GM23248 (cell line): ENCODE measurements around the gene CFAP90. TPM values are rescaled to one million over a fixed set of nuclear protein-coding genes. Genes with fewer than 3 reads are reported as not detected.

Experiments
- DNase-seq: peaks from one replicate; pipeline ENCODE4 v3.0.0-alpha.2; 2015
- H2AFZ ChIP-seq: fragments of 200-600 bp; sonication (generic); 2 replicates; pipeline ENCODE4 v1.6.1; 2016; ENCODE audit warnings: antibody characterized with exemption
- H3F3A ChIP-seq: fragments of 200-600 bp; sonication (generic); 2 replicates; pipeline ENCODE4 v1.6.1; 2016; ENCODE audit warnings: mild to moderate bottlenecking, antibody characterized with exemption, mixed run types; ENCODE audit not compliant: insufficient read depth
- H3K27ac ChIP-seq: fragments of 200-600 bp; sonication (generic); 2 replicates; pipeline ENCODE4 v1.5.1; 2016; ENCODE audit warnings: mild to moderate bottlenecking
- H3K27me3 ChIP-seq: fragments of 200-600 bp; sonication (generic); replicated peaks from 2 replicates; pipeline ENCODE4 v1.6.1; 2016; ENCODE audit warnings: mild to moderate bottlenecking; ENCODE audit not compliant: insufficient read depth
- H3K36me3 ChIP-seq: fragments of 200-600 bp; sonication (generic); 2 replicates; pipeline ENCODE4 v1.6.1; 2016; ENCODE audit warnings: low read depth, mild to moderate bottlenecking
- H3K4me1 ChIP-seq: fragments of 200-600 bp; sonication (generic); 2 replicates; pipeline ENCODE4 v1.6.1; 2016; ENCODE audit warnings: mild to moderate bottlenecking; ENCODE audit not compliant: insufficient read depth
- H3K4me2 ChIP-seq: fragments of 200-600 bp; sonication (generic); one replicate; pipeline ENCODE4 v1.6.1; 2016; ENCODE audit warnings: mild to moderate bottlenecking; ENCODE audit not compliant: unreplicated experiment
- H3K4me3 ChIP-seq: fragments of 200-600 bp; sonication (generic); 2 replicates; pipeline ENCODE4 v1.5.1; 2016; ENCODE audit warnings: mild to moderate bottlenecking
- H3K79me2 ChIP-seq: fragments of 200-600 bp; sonication (generic); 2 replicates; pipeline ENCODE4 v1.6.1; 2016; ENCODE audit warnings: mild to moderate bottlenecking; ENCODE audit not compliant: insufficient read depth
- H3K9ac ChIP-seq: fragments of 200-600 bp; sonication (generic); 2 replicates; pipeline ENCODE4 v1.6.1; 2016; ENCODE audit warnings: mild to moderate bottlenecking
- H3K9me2 ChIP-seq: fragments of 200-600 bp; sonication (generic); 2 replicates; pipeline ENCODE4 v1.6.1; 2016; ENCODE audit warnings: mixed run types, mild to moderate bottlenecking, moderate library complexity; ENCODE audit not compliant: insufficient read depth
- H3K9me3 ChIP-seq: fragments of 200-600 bp; sonication (generic); one replicate; pipeline ENCODE4 v1.6.1; 2017; ENCODE audit warnings: low read depth
- H4K20me1 ChIP-seq: fragments of 200-600 bp; sonication (generic); 2 replicates; pipeline ENCODE4 v1.6.0; 2016; ENCODE audit not compliant: insufficient read depth
- EZH2 ChIP-seq: fragments of 200-600 bp; sonication (generic); IDR thresholded peaks from 2 replicates; pipeline ENCODE4 v1.6.1; 2018; ENCODE audit warnings: antibody characterized with exemption, mild to moderate bottlenecking; ENCODE audit not compliant: insufficient read depth, poor library complexity, severe bottlenecking
- EZH2phosphoT487 ChIP-seq: fragments of 200-600 bp; sonication (generic); IDR thresholded peaks from 2 replicates; pipeline ENCODE4 v1.6.1; 2018; ENCODE audit warnings: antibody characterized with exemption, moderate library complexity, mild to moderate bottlenecking, low read depth; ENCODE audit not compliant: insufficient read depth
- WGBS, 2 experiments: methylation state at CpG; one replicate each; pipeline ENCODE4 v1.1.6; 2015 to 2017; ENCODE audit warnings: low lambda C conversion rate in 2 of 2, low coverage in 1 of 2; ENCODE audit errors: missing lambda C conversion rate in 2 of 2; 5-methylcytosine and 5-hydroxymethylcytosine counted together
- in situ Hi-C: fragments of 300-500 bp; cut with MboI; formaldehyde crosslinking; loops from 2 replicates; pipeline ENCODE4 v1.15.0; 2020
- polyA plus RNA-seq: library from polyadenylated mRNA; unstranded; fragments of >200 nt; fragmentation: Nextera tagmentation; extraction: Ambion mirVana; gene quantifications from 2 replicates; pipeline ENCODE4 v1.2.1, GENCODE V29; 2016
- total RNA-seq: library from RNA; depleted of rRNA; stranded (reverse); fragments of >200 nt; shearing (Covaris generic); gene quantifications from 2 replicates; pipeline ENCODE4 v1.2.3, GENCODE V29; 2014

Gene CFAP90
- total and polyA plus RNA-seq, 2 experiments from 2014 or later: 0.19 to 0.32 TPM

DNA sequence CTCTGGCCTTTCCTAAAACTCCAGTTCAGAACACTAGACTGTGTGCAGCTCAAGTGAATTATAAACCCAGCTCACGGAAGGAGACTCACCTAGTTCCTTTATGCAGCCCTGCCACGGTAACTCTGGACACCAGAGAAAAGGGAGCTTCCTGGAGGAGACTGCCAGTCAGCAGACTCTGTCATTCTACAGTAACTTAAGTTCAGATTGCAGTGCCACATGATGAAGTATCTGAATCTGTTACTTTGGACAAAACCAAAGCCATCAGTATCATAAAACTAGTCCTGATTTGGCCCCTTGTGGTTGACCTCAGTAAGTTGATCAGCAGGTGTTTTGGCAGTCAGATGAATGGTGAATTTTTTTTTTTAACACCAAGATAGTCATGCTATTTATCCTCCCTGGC, 20.7 kb upstream of the CFAP90 start:
- no peaks in the 10 kb centered on the region for H3K9me2 ChIP-seq
- H3F3A ChIP-seq: peaks cover 11% of the 10 kb centered on the region
- WGBS, 2 experiments: 76 to 83% methylated on average over 2 of the region's 2 CpGs
- DNase-seq: no peak
- no peak overlapping the region for H3K27ac ChIP-seq
- no peaks in the 10 kb centered on the region for H3K9me3 ChIP-seq
- peaks cover 97% of the 10 kb centered on the region for H3K79me2 ChIP-seq
- H3K4me1 ChIP-seq: peaks cover 24% of the 10 kb centered on the region
- in situ Hi-C loops: no loop called here
- H4K20me1 ChIP-seq: 0 out of 2 replicates have a peak, but pooled peaks cover 4% of the 10 kb centered on the region
- H3K36me3 ChIP-seq: peaks cover 8% of the 10 kb centered on the region
- TF ChIP-seq EZH2 (no peak), EZH2phosphoT487 (no peak)
- no peaks in the 10 kb centered on the region for H3K27me3 ChIP-seq
- H3K4me2 ChIP-seq: no peak overlapping the region
- no peak overlapping the region for H3K9ac ChIP-seq
- no peak overlapping the region for H2AFZ ChIP-seq
- H3K4me3 ChIP-seq: no peak overlapping the region

GRCh38 chr5:7869474-7870136, 18.7 kb upstream of the CFAP90 start:
- peaks cover 20% of the 10 kb centered on the region for H3K4me1 ChIP-seq
- H3K36me3 ChIP-seq: peaks cover 8% of the 10 kb centered on the region
- H4K20me1 ChIP-seq: no peaks in the 10 kb centered on the region
- H3K9me3 ChIP-seq: no peaks in the 10 kb centered on the region
- H3K27ac ChIP-seq: peak overlapping the region; percentile 77
- H3K9ac ChIP-seq: peak overlapping the region; percentile 97
- no peaks in the 10 kb centered on the region for H3F3A ChIP-seq
- in situ Hi-C loops: no loop called here
- 2% methylated on average over 38 to 41 of the region's 41 CpGs for WGBS, 2 experiments
- no peaks in the 10 kb centered on the region for H3K9me2 ChIP-seq
- H3K79me2 ChIP-seq: peaks cover 85% of the 10 kb centered on the region
- DNase-seq: peak; percentile 69
- H3K4me3 ChIP-seq: peak overlapping the region; percentile 96
- peak overlapping the region; percentile 100 for H3K4me2 ChIP-seq
- no peaks in the 10 kb centered on the region for H3K27me3 ChIP-seq
- peak overlapping the region; percentile 98 for H2AFZ ChIP-seq
- TF ChIP-seq EZH2phosphoT487 (no peak), EZH2 (no peak)

GRCh38 chr5:7868773-7869473, 18.0 kb upstream of the CFAP90 start, which contains the start of the genes FASTKD3 and MTRR:
TSS of gene FASTKD3 (minus strand) at chr5:7869031. CDS start at chr5:7868083, 948 bp downstream.
TSS of gene MTRR (plus strand) at chr5:7869148. CDS start at chr5:7870795, 1,647 bp downstream.
- peak; percentile 98 for DNase-seq
- Histone ChIP-seq H3K4me2 (peak within 1 kb of the TSS; percentile 100), H3K4me1 (peaks cover 20% of the 10 kb centered on the region), H3K79me2 (peaks cover 78% of the 10 kb centered on the region), H3K27me3 (no peaks in the 10 kb centered on the region), H2AFZ (peak within 1 kb of the TSS; percentile 98), H3K27ac (peak within 1 kb of the TSS; percentile 77), H3K9me3 (no peaks in the 10 kb centered on the region), H3K9ac (peak within 1 kb of the TSS; percentile 97), H3K36me3 (peaks cover 11% of the 10 kb centered on the region), H3K4me3 (peak within 1 kb of the TSS; percentile 96), H3K9me2 (no peaks in the 10 kb centered on the region), H4K20me1 (no peaks in the 10 kb centered on the region), H3F3A (no peaks in the 10 kb centered on the region)
- whole genome bisulfite sequencing, 2 experiments: 0 to 1% methylated on average over 71 to 73 of the region's 83 CpGs
- TF ChIP-seq EZH2: no peak
- in situ Hi-C loops: no loop called here

- Histone ChIP-seq H2AFZ (peak overlapping the region; percentile 98), H3K9me2 (no peaks in the 10 kb centered on the region), H4K20me1 (no peaks in the 10 kb centered on the region), H3K36me3 (peaks cover 11% of the 10 kb centered on the region), H3K4me3 (peak overlapping the region; percentile 96), H3F3A (no peaks in the 10 kb centered on the region), H3K27me3 (no peaks in the 10 kb centered on the region), H3K9me3 (no peaks in the 10 kb centered on the region), H3K79me2 (peaks cover 73% of the 10 kb centered on the region), H3K4me1 (peaks cover 20% of the 10 kb centered on the region), H3K27ac (peak overlapping the region; percentile 29; the same call in 1 of the 2 replicates), H3K9ac (peak overlapping the region; percentile 97), H3K4me2 (peak overlapping the region; percentile 100)
- in situ Hi-C loops: no loop called here
- 0 to 2% methylated on average over 8 of the region's 8 CpGs for WGBS, 2 experiments
- no peak for TF ChIP-seq EZH2phosphoT487
- TF ChIP-seq EZH2: no peak
- no peak for DNase-seq
Observed at GRCh38 chr5:7868427-7868772, 17.5 kb upstream of the CFAP90 start.
